ENCODE results near the gene DCLK2. TPM values are rescaled to one million over a fixed set of nuclear protein-coding genes. Genes with fewer than 3 reads are reported as not detected.

The DCLK2 gene
- total and polyA plus RNA-seq, 2 donors (not counting 1 experiment from before 2014, with no cell fraction given), result 0.91 to 3.3 TPM

- H3K4me1 ChIP-seq (ENCODE audit: control insufficient read depth in 2 of 2, insufficient read depth in 2 of 2, low read length in 2 of 2), result peaks cover 2 to 8% of the 10 kb centered on the region in 2 donors
- no peak overlapping the region for H3K4me2 ChIP-seq (replicated peaks; ENCODE audit: low read depth, low read length, poor library complexity, severe bottlenecking)
- H3K9ac ChIP-seq (ENCODE audit: low read length), result no peak overlapping the region
- POLR2A ChIA-PET, result no interaction called here
- peaks cover 0 to 3% (median under 1%) of the 10 kb centered on the region in 4 experiments for H3K27me3 ChIP-seq (replicated peaks in 1 of 4; ENCODE audit: control extremely low read depth in 1 of 4, control insufficient read depth in 3 of 4, insufficient read depth in 4 of 4, low read length in 3 of 4)
- peaks cover 6% of the 10 kb centered on the region for H3K27me3 Mint-ChIP-seq
- H4K20me1 ChIP-seq (ENCODE audit: control insufficient read depth, insufficient read depth, low read length, poor library complexity, severe bottlenecking), result no peaks in the 10 kb centered on the region
- no peaks in the 10 kb centered on the region for H3K79me2 ChIP-seq (ENCODE audit: control insufficient read depth, insufficient read depth, low read length)
- CTCF ChIA-PET, result interaction anchor here (1.2 kb wide), 1 partner anchor 176 kb away, joined by 3 read pairs; no protein-coding TSS in a partner anchor
- ATAC-seq (ENCODE audit: low read depth), result no peak
- peaks cover 7% of the 10 kb centered on the region for H3K4me1 Mint-ChIP-seq
- no peak for DNase-seq
- H2AFZ ChIP-seq (ENCODE audit: insufficient read depth, low read depth, low read length, poor library complexity, severe bottlenecking), result no peak overlapping the region
- peaks cover 3% of the 10 kb centered on the region for H3K9me3 Mint-ChIP-seq (ENCODE audit: insufficient read depth)
- intact Hi-C loops (cut with micrococcal nuclease), result loop anchor here (10.0 kb wide), 1 partner anchor 1062 kb away; the partner anchor contains the start of gene RPS3A
- no peak overlapping the region for H3K27ac Mint-ChIP-seq
- no peaks in the 10 kb centered on the region for H3K36me3 ChIP-seq (replicated peaks in 1 of 2; ENCODE audit: control extremely low read depth in 1 of 2, control insufficient read depth in 1 of 2, extremely low read depth in 1 of 2, insufficient read depth in 2 of 2, low read length in 1 of 2)
- no peak overlapping the region for H3K4me3 Mint-ChIP-seq
- TF ChIP-seq EZH2 (IDR thresholded peaks at IDR 0.05; ENCODE audit: borderline replicate concordance, insufficient read depth, low read depth, low read length, poor library complexity, severe bottlenecking), result no peak
- TF ChIP-seq, protein P1, sequence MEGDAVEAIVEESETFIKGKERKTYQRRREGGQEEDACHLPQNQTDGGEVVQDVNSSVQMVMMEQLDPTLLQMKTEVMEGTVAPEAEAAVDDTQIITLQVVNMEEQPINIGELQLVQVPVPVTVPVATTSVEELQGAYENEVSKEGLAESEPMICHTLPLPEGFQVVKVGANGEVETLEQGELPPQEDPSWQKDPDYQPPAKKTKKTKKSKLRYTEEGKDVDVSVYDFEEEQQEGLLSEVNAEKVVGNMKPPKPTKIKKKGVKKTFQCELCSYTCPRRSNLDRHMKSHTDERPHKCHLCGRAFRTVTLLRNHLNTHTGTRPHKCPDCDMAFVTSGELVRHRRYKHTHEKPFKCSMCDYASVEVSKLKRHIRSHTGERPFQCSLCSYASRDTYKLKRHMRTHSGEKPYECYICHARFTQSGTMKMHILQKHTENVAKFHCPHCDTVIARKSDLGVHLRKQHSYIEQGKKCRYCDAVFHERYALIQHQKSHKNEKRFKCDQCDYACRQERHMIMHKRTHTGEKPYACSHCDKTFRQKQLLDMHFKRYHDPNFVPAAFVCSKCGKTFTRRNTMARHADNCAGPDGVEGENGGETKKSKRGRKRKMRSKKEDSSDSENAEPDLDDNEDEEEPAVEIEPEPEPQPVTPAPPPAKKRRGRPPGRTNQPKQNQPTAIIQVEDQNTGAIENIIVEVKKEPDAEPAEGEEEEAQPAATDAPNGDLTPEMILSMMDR (IDR thresholded peaks at IDR 0.05), result no peak
- no peak overlapping the region for H3K4me3 ChIP-seq (ENCODE audit: control extremely low read depth in 1 of 5, extremely low read depth in 1 of 5, insufficient read depth in 1 of 5, low read depth in 2 of 5, low read length in 4 of 5)
- no peak overlapping the region for H3K27ac ChIP-seq (ENCODE audit: low read length in 2 of 2)
- peaks cover under 1 to 6% (median 4%) of the 10 kb centered on the region in 3 donors for H3K9me3 ChIP-seq (ENCODE audit: control extremely low read depth in 1 of 3, control insufficient read depth in 2 of 3, insufficient read depth in 1 of 3, low read length in 2 of 3)
- WGBS (ENCODE audit: insufficient coverage), result 79% methylated on average over 2 of the region's 4 CpGs
These were observed 45.2 kb upstream of the DCLK2 start for GRCh38 chr4:150033081-150033480.

- no peak overlapping the region for H3K4me3 ChIP-seq (ENCODE audit: control extremely low read depth in 1 of 5, extremely low read depth in 1 of 5, insufficient read depth in 1 of 5, low read depth in 2 of 5, low read length in 4 of 5)
- H3K36me3 ChIP-seq (replicated peaks in 1 of 2; ENCODE audit: control extremely low read depth in 1 of 2, control insufficient read depth in 1 of 2, extremely low read depth in 1 of 2, insufficient read depth in 2 of 2, low read length in 1 of 2), result no peaks in the 10 kb centered on the region
- POLR2A ChIA-PET, result no interaction called here
- no peaks in the 10 kb centered on the region for H3K79me2 ChIP-seq (ENCODE audit: control insufficient read depth, insufficient read depth, low read length)
- ATAC-seq (ENCODE audit: low read depth) (no peak), DNase-seq (no peak)
- no peak overlapping the region for H3K27ac ChIP-seq (ENCODE audit: low read length in 2 of 2)
- CTCF ChIA-PET, result interaction anchor here (0.6 to 1.3 kb wide), 3 partner anchors 10 to 865 kb away, joined by 3 to 4 read pairs (median 3); no protein-coding TSS in a partner anchor
- H3K9me3 Mint-ChIP-seq (ENCODE audit: insufficient read depth), result peaks cover 3% of the 10 kb centered on the region
- H3K9me3 ChIP-seq (ENCODE audit: control extremely low read depth in 1 of 3, control insufficient read depth in 2 of 3, insufficient read depth in 1 of 3, low read length in 2 of 3), result peaks cover 0 to 6% (median 4%) of the 10 kb centered on the region in 3 donors
- peaks cover 6% of the 10 kb centered on the region for H3K27me3 Mint-ChIP-seq
- WGBS (ENCODE audit: insufficient coverage), result 71% methylated on average over 1 of the region's 2 CpGs
- peaks cover 0 to 3% (median under 1%) of the 10 kb centered on the region in 4 experiments for H3K27me3 ChIP-seq (replicated peaks in 1 of 4; ENCODE audit: control extremely low read depth in 1 of 4, control insufficient read depth in 3 of 4, insufficient read depth in 4 of 4, low read length in 3 of 4)
- no peak overlapping the region for H3K4me2 ChIP-seq (replicated peaks; ENCODE audit: low read depth, low read length, poor library complexity, severe bottlenecking)
- no peak overlapping the region for H3K9ac ChIP-seq (ENCODE audit: low read length)
- intact Hi-C loops (cut with micrococcal nuclease), result loop anchor here (10.0 kb wide), 1 partner anchor 1061 kb away; the partner anchor contains the start of gene RPS3A
- no peak overlapping the region for H3K27ac Mint-ChIP-seq
- H2AFZ ChIP-seq (ENCODE audit: insufficient read depth, low read depth, low read length, poor library complexity, severe bottlenecking), result no peak overlapping the region
- peaks cover 10 to 13% of the 10 kb centered on the region in 2 donors for H3K4me1 ChIP-seq (ENCODE audit: control insufficient read depth in 2 of 2, insufficient read depth in 2 of 2, low read length in 2 of 2)
- TF ChIP-seq, protein P1 (IDR thresholded peaks at IDR 0.05), result no peak
- no peak for TF ChIP-seq EZH2 (IDR thresholded peaks at IDR 0.05; ENCODE audit: borderline replicate concordance, insufficient read depth, low read depth, low read length, poor library complexity, severe bottlenecking)
- no peaks in the 10 kb centered on the region for H4K20me1 ChIP-seq (ENCODE audit: control insufficient read depth, insufficient read depth, low read length, poor library complexity, severe bottlenecking)
- H3K4me3 Mint-ChIP-seq, result no peak overlapping the region
- H3K4me1 Mint-ChIP-seq, result peaks cover 15% of the 10 kb centered on the region
These were observed 44.3 kb upstream of the DCLK2 start for GRCh38 chr4:150033901-150034300.
